Suprapubic skin (tissue), 4 donors: ENCODE results near the gene SLC8A2. TPM values are rescaled to one million over a fixed set of nuclear protein-coding genes. Genes with fewer than 3 reads are reported as not detected.

Source experiments
- DNase-seq, 2 donors: peaks; one replicate each; pipeline ENCODE4 v3.0.0-alpha.2; 2019; ENCODE audit warnings: low spot score in 2 of 2
- H3K27ac ChIP-seq: fragments of 200-600 bp; sonication (generic); one replicate; pipeline ENCODE4 v1.5.1; 2019
- H3K27me3 ChIP-seq: fragments of 200-600 bp; sonication (generic); one replicate; pipeline ENCODE4 v1.5.1; 2019
- H3K36me3 ChIP-seq: fragments of 200-600 bp; sonication (generic); one replicate; pipeline ENCODE4 v1.5.1; 2019
- H3K4me1 ChIP-seq: fragments of 200-600 bp; sonication (generic); one replicate; pipeline ENCODE4 v1.5.1; 2019
- H3K4me3 ChIP-seq: fragments of 200-600 bp; sonication (generic); one replicate; pipeline ENCODE4 v1.5.1; 2019; ENCODE audit warnings: mild to moderate bottlenecking
- H3K9me3 ChIP-seq: fragments of 200-600 bp; sonication (generic); one replicate; pipeline ENCODE4 v1.5.1; 2019
- CTCF ChIP-seq, 2 donors: fragments of 200-600 bp in 1 of 2; fragments of 450-650 bp in 1 of 2; sonication (generic) in 1 of 2; IDR thresholded peaks; one replicate each; pipeline ENCODE4 v1.5.1; 2016 to 2019; ENCODE audit warnings: antibody characterized with exemption in 2 of 2, mild to moderate bottlenecking in 1 of 2, moderate library complexity in 1 of 2
- EP300 ChIP-seq: sonication (generic); formaldehyde crosslinking; IDR thresholded peaks from one replicate; pipeline ENCODE4 v1.6.1; 2017; ENCODE audit warnings: antibody characterized with exemption
- POLR2A ChIP-seq, 2 donors: fragments of 450-650 bp; IDR thresholded peaks; one replicate each; pipeline ENCODE4 v1.6.1; 2017; ENCODE audit warnings: antibody characterized with exemption in 2 of 2, mild to moderate bottlenecking in 2 of 2, moderate library complexity in 2 of 2
- POLR2AphosphoS5 ChIP-seq, 3 donors: sonication (generic); formaldehyde crosslinking; IDR thresholded peaks; one replicate each; pipeline ENCODE4 v1.6.1; 2017; ENCODE audit warnings: antibody characterized with exemption in 3 of 3
- WGBS: methylation state at CpG from one replicate; pipeline ENCODE4 v1.1.5; 2018; 5-methylcytosine and 5-hydroxymethylcytosine counted together
- total RNA-seq, 4 donors: library from RNA; depleted of rRNA; stranded (reverse); fragments of >200 nt; gene quantifications; one replicate each; pipeline ENCODE4 v1.1.0, GENCODE V29; 2016

The SLC8A2 gene
- total RNA-seq, 4 donors from 2014 or later: 0.26 to 1.2 (median 0.38) TPM; not detected in 1

GRCh38 chr19:47491358-47492136 is 19.9 kb upstream of the SLC8A2 start:
- Histone ChIP-seq H3K4me3 (no peak overlapping the region), H3K36me3 (peaks cover 90% of the 10 kb centered on the region), H3K9me3 (no peaks in the 10 kb centered on the region), H3K27ac (no peak overlapping the region), H3K4me1 (peaks cover 2% of the 10 kb centered on the region), H3K27me3 (no peaks in the 10 kb centered on the region)
- 89% methylated on average over 13 of the region's 22 CpGs for WGBS
- DNase-seq: no peak
- TF ChIP-seq POLR2A (IDR thresholded peaks at IDR 0.05): no peak
- TF ChIP-seq CTCF (IDR thresholded peaks at IDR 0.05): no peak
- no peak for TF ChIP-seq POLR2AphosphoS5 (IDR thresholded peaks at IDR 0.05)
- TF ChIP-seq EP300: no peak

GRCh38 chr19:47490847-47491246 is 19.2 kb upstream of the SLC8A2 start:
- 66% methylated on average over 3 of the region's 3 CpGs for WGBS
- H3K36me3 ChIP-seq: peaks cover 86% of the 10 kb centered on the region
- no peaks in the 10 kb centered on the region for H3K4me1 ChIP-seq

GRCh38 chr19:47490031-47490430 is 18.3 kb upstream of the SLC8A2 start:
- WGBS: 81% methylated on average over 7 of the region's 7 CpGs
- no peak overlapping the region for H3K4me3 ChIP-seq
- TF ChIP-seq EP300: no peak
- TF ChIP-seq CTCF (IDR thresholded peaks at IDR 0.05): no peak
- TF ChIP-seq POLR2A (IDR thresholded peaks at IDR 0.05): no peak
- no peak for TF ChIP-seq POLR2AphosphoS5 (IDR thresholded peaks at IDR 0.05)
- peaks cover 80% of the 10 kb centered on the region for H3K36me3 ChIP-seq
- no peaks in the 10 kb centered on the region for H3K9me3 ChIP-seq
- H3K27ac ChIP-seq: no peak overlapping the region
- peaks cover 2% of the 10 kb centered on the region for H3K4me1 ChIP-seq
- DNase-seq: no peak
- no peaks in the 10 kb centered on the region for H3K27me3 ChIP-seq

More at GRCh38 chr19:47490847-47491246, 19.2 kb upstream of the SLC8A2 start:
- H3K4me3 ChIP-seq: no peak overlapping the region
- H3K27me3 ChIP-seq: no peaks in the 10 kb centered on the region
- DNase-seq: no peak
- H3K27ac ChIP-seq: no peak overlapping the region
- H3K9me3 ChIP-seq: no peaks in the 10 kb centered on the region
- no peak for TF ChIP-seq POLR2AphosphoS5 (IDR thresholded peaks at IDR 0.05)
- no peak for TF ChIP-seq POLR2A (IDR thresholded peaks at IDR 0.05)
- no peak for TF ChIP-seq EP300

GRCh38 chr19:47489072-47489914 is 17.6 kb upstream of the SLC8A2 start:
- 81% methylated on average over 13 of the region's 17 CpGs for WGBS
- no peak for DNase-seq
- peaks cover 9% of the 10 kb centered on the region for H3K4me1 ChIP-seq
- H3K4me3 ChIP-seq: no peak overlapping the region
- H3K27ac ChIP-seq: no peak overlapping the region
- no peaks in the 10 kb centered on the region for H3K27me3 ChIP-seq
- H3K9me3 ChIP-seq: no peaks in the 10 kb centered on the region
- peaks cover 75% of the 10 kb centered on the region for H3K36me3 ChIP-seq
- TF ChIP-seq CTCF (IDR thresholded peaks at IDR 0.05) (no peak), EP300 (no peak)

- peak in 1 of 2 donors; percentile 61 for DNase-seq
- H3K4me1 ChIP-seq: peaks cover 16% of the 10 kb centered on the region
- TF ChIP-seq POLR2A (IDR thresholded peaks at IDR 0.05) (no peak), EP300 (no peak), POLR2AphosphoS5 (IDR thresholded peaks at IDR 0.05) (no peak), CTCF (IDR thresholded peaks at IDR 0.05) (no peak)
- H3K27me3 ChIP-seq: no peaks in the 10 kb centered on the region
- no peak overlapping the region for H3K4me3 ChIP-seq
- H3K9me3 ChIP-seq: no peaks in the 10 kb centered on the region
- H3K27ac ChIP-seq: no peak overlapping the region
- peaks cover 60% of the 10 kb centered on the region for H3K36me3 ChIP-seq
- WGBS: 79% methylated on average over 10 of the region's 19 CpGs
Observed at GRCh38 chr19:47487551-47488515, 16.1 kb upstream of the SLC8A2 start.
